ENCODE results near the gene PCDH9.

DNA sequence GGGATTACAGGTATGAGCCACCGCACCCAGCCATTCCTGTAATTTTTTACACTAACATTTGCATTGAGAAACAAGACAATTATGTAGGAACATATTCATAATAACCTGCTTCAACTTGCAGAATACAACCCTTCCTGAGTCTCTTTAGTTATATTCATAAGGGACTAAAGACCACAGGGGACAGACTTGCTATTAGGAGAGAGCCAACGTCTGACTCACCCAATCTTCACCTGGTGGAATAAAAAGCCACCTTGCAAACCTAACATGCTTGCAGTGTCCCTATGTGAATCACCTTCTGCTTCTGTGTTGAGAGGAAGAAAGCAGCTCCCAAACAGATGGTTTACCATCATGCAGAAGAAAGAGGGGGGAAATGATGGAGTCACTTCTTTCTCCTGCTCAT, 456.1 kb downstream of the PCDH9 start:
- TF ChIP-seq EZH2 (IDR thresholded peaks at IDR 0.05) (no peak), POLR2AphosphoS5 (IDR thresholded peaks at IDR 0.05; ENCODE audit: borderline replicate concordance, low read depth, low read length) (no peak), FOXP2 (optimal IDR thresholded peaks at IDR 0.05; ENCODE audit: control extremely low read depth, extremely low read length, insufficient read depth) (no peak)
